Uterus (tissue), 2 donors: ENCODE results near the gene IREB2.

Source experiments
- POLR2A ChIP-seq, 2 donors: fragments of 450-650 bp; IDR thresholded peaks; one replicate each; pipeline ENCODE4 v1.6.1; 2016; ENCODE audit warnings: antibody characterized with exemption in 2 of 2, mild to moderate bottlenecking in 1 of 2, moderate library complexity in 1 of 2
- TF ChIP-seq, protein P1 (sequence below), 4 experiments: fragments of 200-600 bp in 2 of 4; fragments of 450-650 bp in 2 of 4; sonication (generic) in 2 of 4; IDR thresholded peaks; one replicate each; pipeline ENCODE4 v1.5.1; 2016 to 2019; ENCODE audit warnings: antibody characterized with exemption in 4 of 4, mild to moderate bottlenecking in 2 of 4, moderate library complexity in 1 of 4

DNA sequence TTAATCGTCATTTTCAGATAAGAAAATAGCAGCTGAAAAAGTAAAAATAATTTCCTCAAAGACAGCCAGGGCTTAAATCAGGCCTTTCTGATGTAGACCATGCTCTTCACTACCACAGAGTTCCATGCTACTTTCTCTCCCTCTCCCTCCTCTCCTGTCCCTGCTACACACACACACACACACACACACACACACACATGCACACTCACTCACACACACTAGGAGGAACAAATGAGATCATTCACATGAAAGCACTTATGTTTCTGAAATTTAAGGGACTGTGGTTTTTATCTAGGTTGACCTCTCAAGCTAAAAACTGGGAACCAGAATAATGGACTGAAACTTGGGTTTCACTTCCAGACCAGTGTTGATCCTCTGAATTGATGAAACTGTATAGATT, 98.1 kb downstream of the IREB2 start:
- TF ChIP-seq, protein P1, sequence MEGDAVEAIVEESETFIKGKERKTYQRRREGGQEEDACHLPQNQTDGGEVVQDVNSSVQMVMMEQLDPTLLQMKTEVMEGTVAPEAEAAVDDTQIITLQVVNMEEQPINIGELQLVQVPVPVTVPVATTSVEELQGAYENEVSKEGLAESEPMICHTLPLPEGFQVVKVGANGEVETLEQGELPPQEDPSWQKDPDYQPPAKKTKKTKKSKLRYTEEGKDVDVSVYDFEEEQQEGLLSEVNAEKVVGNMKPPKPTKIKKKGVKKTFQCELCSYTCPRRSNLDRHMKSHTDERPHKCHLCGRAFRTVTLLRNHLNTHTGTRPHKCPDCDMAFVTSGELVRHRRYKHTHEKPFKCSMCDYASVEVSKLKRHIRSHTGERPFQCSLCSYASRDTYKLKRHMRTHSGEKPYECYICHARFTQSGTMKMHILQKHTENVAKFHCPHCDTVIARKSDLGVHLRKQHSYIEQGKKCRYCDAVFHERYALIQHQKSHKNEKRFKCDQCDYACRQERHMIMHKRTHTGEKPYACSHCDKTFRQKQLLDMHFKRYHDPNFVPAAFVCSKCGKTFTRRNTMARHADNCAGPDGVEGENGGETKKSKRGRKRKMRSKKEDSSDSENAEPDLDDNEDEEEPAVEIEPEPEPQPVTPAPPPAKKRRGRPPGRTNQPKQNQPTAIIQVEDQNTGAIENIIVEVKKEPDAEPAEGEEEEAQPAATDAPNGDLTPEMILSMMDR (IDR thresholded peaks at IDR 0.05) = no peak
- no peak for TF ChIP-seq POLR2A (IDR thresholded peaks at IDR 0.05)
